Left forelimb (tissue), 1 donor: ENCODE results near the gene PCNA.
"Not testable (repeated sequence)": the region's sequence is repeated elsewhere in the genome, so short reads cannot be mapped to it uniquely, and the experiment has no call there.

Experiments
- DNase-seq: peaks from one replicate; pipeline ENCODE4 v3.0.0-alpha.2; 2018; ENCODE audit warnings: low spot score

The PCNA gene

DNA sequence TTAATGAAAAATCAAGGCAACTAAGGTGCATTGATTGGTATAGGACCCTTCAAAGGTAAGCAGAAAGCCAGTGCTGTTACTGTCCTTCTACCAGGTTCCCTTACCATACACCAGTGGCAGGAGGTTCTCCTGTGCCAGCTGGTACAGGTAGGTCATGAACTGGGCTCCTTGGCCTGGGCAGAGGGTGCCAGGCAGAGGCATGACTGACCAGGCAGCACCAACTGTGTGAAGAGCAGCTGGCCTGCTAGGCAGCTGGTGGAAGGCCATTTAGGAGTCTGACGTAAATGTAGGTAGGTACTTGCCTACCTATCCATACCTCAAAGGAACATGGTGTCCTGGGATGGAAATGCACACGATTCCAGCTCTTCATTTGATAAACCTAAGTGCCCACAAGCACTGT is 23.3 kb downstream of the PCNA start:
- DNase-seq: no peak

DNA sequence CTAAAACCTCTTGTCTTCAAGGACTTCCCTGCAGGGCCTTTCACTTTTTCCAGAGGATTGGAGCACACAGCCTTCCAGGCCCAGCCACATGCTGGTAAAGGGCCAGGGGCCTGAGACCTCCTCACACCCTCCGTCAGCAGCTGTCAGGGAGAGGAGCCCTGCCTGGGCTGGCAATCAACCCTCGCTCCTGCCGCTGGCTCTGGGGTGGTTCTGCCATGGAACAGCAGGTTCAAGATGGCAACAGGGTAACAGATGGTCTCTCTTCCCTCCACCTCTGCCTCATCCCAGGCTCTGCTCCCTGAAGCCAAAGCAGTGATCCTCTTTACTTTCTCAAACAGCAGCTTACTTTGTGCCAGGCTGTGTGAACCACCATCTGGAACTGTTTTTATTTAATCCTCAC is 23.8 kb downstream of the PCNA start:
- no peak for DNase-seq

DNA sequence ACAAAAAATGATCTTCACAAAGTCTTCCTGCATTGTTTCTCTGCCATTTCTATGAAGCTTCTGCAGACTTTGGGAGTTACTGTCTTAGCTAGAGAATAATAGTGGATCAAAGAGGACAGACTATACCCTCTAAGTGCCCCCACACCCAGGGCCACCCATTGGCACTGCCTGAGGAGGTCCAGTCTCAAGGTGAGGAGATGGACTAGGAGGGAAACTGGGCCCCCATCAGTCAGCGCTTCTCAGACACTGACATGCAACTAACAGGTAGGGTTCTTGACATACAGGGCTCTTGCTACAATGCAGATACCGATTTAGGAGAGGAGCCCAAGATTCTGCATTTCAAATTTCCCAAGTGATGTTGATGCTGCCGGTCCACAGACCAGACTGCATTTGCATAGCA is 24.3 kb downstream of the PCNA start:
- DNase-seq: no peak

DNA sequence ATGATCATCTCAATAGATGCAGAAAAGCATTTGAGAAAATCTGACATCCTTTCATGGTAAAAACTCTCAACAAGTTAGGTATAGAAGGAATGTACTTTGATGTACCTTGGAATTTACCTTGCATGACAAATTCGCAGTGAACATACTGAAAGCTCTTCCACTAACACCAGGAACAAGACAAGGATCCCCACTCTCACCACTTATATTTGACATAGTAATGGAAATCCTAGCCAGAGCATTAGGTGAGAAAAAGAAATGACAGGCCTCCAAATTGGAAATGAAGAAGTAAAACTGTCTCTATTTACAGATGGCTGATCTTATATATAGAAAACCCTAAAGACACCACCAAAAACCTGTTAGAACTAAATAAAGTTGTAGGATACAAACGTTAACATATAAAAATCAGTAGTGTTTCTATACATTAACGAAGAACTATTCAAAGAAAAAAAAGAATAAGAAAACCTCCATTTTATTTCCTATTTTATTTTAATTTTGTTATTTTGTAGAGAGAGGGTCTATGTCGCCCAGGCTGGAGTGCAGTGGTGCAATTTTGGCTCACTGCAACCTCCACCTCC is 26.9 kb downstream of the PCNA start:
- no peak for DNase-seq

DNA sequence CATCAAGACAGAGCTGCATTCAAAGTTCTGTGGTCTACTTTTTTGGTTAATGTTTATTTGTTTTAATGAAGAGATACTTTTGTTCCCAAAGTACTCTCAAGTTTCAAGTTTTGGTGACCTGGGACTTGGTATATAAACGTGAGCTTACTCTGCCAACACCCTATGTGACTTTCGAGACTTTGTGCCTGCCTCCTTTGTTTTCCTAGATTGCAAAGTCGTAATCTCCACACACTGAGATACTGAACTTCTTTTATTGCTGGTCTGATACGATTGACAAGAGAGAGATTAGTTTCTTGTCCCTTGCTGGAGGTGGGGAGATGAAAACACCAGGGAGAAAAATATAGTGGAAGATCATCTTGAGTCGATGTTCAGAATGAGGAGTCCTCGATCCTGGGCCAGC is 27.9 kb downstream of the PCNA start:
- no peak for DNase-seq

DNA sequence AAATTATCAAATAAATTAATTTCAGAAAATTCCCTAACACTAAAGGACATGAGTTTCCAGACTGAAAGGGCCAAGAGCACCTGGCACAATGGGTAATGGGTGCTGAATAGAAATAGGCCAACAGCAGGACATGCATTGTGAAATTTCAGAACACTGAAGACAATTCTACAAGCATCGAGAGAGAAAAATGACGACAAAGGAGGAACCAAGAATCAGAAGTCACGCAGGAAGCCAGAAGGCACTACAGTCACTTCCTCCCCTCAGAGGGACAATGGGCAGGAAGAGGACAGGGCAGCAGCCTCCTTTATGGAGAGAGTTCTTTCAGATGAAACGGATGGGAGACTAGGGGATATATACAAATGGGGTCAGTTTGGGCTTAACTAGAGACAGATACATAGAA is 29.6 kb downstream of the PCNA start:
- DNase-seq: no peak

DNA sequence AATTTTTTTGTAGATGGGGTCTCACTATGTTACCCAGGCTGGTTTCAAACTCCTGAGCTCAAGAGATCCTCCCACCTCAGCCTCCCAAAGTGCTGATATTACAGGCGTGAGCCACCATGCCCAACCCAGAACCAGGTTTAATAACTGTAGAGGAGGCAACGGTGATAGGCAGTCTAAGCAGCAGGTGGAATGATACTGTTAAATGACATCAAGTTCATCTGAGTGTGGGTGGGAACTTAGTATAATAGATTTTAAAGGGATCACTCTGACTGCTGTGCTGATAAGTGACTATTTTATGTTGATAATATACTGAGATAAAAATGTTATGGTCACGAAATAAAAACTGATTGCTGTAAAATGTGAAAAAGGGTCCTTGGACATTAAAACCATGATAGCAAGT is 31.1 kb downstream of the PCNA start:
- DNase-seq: no peak

DNA sequence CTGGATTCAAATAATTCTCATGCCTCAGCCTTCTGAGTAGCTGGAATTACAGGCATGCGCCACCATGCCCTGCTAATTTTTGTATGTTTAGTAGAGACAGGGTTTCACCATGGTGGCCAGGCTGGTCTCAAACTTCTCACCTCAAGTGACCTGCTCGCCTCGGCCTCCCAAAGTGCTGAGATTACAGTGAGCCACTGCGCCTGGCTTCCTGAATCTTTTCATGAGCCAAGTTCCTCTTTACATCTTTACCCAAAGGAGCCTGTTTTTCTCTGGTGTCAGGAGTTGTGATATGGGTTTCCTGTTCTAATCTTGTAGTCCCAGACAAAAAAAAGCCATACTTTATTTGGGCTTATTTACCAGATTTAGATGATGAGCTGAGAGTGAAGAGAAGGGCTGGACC is 34.4 kb downstream of the PCNA start:
- no peak for DNase-seq

DNA sequence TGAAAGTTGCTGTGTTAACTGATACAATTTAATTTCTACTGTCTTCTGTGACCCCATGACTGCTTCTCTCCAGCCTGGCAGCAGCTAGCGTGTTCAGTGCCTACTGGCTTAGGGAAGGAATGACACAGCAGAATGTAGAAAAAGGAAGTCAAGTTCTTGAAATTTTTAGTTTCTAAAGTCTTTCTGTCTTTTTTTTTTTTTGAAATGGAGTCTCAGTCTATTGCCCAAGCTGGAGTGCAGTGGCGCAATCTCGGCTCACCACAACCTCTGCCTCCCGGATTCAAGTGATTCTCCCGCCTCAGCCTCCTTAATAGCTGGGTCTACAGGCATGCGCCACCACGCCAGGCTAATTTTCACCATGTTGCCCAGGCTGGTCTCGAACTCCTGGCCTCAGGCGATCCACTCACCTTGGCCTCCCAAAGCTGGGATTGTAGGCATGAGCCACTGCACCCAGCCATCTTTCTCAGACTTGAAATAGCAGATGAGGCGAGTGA is 39.3 kb downstream of the PCNA start:
- no peak for DNase-seq

DNA sequence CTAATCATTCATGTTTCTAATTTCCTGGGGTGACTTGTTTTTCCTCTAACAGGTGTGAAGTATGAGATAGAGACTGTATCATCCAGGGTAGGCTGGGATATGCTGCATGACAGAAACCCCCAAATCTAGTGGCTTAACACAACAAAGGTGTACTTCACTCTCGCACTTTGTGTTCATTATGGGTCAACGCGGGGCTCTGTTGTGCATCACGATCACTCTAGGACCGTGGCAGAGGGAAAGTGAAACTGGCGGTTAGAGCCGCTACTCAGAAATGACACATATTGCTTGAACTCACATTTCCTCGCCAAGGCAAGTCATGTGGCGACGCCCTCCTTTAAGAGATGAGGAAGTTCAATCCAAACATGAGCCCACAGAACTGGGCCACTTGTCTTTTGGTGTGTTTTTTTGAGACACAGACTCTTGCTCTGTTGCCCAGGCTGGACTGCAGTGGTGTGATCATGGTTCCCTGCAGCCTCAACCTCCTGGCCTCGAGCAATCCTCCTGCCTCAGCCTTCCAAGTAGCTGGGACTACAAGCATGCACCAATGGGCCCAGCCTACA is 41.3 kb downstream of the PCNA start:
- no peak for DNase-seq

DNA sequence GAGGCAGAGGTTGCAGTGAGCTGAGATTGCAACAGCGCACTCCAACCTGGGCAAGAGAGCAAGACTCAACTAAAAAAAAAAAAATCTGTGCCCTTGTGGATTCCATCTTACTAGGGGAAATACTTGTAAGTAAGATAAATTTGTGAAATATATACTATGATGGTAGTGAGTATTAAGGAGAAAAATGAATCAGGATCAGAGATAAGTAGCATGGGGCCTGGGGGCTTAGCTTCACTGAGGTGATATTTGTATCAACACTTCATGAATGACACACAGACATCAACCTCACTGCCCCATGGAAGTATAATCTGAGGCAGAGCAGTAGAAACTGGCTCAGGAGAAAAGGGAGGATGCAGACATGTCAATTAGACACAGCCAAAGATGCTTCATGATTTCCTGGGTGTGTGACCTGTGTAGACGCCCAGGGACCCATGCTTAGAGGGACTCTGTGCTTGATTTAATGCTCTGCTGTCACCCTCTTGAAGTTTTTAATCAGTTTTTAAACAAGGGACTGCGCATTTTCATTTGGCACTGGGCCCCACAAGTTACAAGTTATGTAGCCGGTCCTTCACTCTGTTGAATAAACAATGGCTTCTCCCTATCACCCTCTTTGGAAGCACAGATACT is 41.9 kb downstream of the PCNA start:
- no peak for DNase-seq

DNA sequence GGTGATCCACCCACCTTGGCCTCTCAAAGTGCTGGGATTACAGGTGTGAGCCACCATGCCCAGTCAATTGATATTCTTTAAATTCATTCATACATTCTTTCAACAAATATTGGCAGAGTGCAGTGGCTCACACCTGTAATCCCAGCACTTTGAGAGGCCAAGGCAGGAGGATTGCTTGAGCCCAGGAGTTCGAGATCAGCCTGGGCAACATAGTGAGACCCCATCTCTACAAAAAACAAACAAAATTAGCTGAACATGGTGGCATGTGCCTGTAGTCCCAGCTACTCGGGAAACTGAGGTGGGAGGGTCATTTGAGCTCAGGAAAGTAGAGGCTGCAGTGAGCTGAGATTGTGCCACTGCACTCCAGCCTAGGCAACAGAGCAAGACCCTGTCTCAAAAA is 42.8 kb downstream of the PCNA start:
- DNase-seq: not testable (repeated sequence)

DNA sequence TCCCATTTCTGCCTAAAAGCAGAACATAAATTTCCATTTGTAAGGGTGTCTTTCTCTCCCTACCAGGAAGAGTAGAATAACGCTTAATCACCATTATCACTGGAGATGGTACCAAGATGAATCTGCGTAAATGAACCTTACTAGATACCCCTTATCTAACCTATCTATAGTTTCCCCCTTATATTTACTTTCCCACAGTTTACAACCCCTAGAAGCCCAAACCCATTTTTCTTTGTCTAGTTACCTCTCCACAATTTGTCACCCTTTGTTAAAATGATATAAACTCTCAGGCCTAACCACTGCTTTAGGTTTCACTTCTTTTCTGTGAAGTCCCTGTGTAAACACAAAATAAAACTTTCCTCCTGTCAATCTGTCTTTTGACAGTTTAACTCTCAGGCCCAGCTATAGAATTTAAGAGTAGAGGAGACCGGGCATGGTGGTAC is 45.5 kb downstream of the PCNA start:
- no peak for DNase-seq

DNA sequence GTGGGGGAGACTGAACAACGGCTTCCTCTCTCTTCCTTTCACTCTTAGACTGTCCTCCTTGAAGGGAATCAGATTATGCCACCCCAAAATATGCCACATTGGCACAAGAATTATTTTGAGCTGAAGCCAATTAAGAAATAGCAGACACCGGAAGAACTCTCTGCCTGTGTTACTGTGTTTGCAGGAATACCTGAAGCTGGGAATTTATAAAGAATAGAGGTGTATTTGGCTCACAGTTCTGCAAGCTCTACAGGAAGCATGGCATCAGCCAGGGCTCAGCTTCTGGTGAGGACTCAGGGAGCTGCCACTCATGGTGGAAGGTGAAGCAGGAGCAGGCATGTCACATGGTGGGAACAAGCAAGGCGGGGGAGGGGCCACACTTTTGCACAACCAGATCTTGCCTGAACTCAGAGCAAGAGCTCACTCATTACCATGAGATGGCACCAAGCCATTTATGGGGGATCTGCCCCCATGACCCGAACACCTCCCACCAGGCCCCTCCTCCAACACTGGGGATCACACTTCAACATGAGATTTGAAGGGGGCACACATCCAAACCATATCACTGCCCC is 46.0 kb downstream of the PCNA start:
- DNase-seq: no peak

DNA sequence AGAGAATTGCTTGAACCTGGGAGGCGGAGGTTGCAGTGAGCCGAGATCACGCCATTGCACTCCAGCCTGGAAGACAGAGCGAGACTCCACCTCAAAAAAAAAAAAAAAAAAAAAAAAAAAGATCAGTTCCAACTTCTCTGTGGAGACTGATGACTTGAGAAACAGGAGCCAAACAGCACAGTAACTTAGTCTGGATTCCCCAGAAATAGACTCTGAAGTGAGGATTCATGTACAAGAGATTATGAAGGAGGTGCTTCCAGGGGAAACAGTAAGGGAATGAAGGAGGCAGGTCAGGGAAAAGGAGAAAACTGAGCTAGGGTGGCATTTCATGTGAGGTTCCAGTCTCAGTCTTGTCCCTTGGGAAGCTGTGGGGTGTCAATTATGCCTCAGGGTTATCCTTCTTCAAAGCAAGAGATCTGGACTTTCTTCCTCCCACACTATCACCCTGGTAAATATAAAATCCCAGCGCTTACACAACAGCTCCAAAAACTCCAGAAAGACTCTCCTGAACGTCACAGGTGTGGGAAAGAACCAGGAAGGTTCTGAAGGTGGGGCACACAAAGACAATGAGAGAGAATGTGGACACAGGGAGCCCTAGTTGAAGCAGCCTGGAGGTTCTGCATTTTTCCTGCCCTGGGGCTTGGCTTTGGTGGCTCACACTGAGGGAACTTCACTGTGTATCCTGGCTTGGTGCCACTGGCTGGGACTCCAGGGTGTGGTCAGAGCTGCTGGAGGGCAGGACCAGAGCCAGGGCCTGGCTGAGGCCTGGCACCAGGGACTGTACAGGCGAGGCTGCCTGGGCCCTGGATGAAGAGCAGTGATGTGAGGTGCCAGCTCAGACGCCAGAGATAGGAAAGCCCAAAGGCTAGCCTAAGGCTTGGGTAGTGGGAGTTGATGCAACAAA is 46.8 kb downstream of the PCNA start:
- DNase-seq: no peak

DNA sequence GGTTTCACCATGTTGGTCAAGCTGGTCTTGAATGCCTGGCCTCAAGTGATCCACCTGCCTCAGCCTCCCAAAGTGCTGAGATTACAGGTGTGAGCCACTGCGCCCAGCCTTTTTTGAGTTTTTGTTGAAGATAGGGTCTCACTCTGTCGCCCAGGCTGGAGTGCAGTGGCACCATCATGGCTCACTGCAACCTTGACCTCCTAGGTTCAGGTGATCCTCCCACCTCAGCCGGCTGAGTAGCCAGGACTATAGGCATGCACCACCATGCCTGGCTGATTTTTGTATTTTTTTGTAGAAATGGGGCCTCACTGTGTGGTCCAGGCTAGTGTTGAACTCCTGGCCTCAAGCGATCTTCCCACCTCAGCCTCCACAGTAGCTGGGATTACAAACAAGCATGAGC is 47.8 kb downstream of the PCNA start:
- DNase-seq: not testable (repeated sequence)

DNA sequence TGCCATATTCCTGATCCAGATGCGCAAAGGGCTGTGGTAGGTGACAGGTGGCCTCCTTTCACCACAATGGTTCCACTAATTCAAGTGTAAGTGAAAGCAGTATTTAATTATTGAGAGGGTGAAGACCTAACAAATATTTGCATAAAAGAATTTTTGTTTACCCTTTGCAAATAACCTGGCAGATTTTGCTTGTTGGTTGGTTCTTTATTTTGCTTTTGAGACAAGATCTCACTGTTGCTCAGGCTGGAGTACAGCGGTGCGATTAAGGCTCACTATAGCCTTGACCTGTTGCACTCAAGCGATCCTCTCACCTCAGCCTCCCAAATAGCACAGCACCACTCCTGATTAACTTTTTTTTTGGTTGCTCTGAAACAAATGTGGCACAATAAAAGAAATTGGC is 49.2 kb downstream of the PCNA start:
- no peak for DNase-seq

DNA sequence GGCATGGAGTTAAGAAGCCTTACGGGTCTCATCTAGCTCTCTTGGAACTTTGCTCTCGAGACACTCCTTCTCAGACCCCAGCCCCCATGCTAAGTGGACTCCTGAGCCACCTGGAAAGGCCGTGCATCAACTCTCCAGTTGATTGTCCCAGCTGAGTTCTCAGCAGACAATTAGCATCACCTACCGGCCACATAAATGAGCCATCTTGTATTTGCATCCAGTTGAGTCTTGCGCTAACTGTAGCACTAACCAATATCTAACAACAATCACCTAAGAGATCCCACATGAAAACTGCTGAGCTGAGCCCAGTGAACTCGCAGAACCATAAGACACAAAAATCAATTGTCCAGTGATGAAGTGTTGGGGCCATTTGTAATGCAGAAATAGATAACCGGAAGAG is 49.7 kb downstream of the PCNA start:
- no peak for DNase-seq

DNA sequence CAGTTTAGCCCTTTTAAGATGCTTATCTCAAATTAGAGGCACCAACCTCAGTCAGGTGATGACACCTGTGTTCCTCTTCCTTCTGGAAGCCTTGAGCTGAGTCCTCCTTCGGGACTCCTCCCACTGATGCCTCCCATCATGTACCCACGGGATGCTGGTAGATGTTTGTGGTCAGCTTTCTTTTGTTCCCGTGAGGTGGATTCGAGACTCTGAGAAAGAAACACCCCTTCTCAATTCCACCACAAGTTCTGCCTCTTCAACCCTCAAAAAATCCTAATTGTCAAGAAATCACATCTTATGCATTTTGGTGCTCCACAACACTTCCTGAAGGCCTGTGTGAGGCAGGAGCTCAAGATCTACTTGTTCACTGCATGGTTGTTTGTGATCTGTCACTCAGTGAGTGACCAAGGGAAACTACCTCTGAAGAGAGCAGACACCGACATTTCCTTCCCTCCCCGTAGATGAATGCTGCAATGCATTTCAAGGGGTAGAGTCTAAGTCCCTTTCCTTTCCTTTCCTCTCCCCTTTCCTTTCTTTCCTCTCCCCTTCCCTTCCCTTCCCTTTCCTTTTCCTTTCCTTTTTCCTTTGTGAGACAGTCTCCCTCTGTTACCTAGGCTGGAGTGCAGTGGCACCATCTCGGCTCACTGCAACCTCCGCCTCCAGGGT is 50.5 kb downstream of the PCNA start:
- no peak for DNase-seq

DNA sequence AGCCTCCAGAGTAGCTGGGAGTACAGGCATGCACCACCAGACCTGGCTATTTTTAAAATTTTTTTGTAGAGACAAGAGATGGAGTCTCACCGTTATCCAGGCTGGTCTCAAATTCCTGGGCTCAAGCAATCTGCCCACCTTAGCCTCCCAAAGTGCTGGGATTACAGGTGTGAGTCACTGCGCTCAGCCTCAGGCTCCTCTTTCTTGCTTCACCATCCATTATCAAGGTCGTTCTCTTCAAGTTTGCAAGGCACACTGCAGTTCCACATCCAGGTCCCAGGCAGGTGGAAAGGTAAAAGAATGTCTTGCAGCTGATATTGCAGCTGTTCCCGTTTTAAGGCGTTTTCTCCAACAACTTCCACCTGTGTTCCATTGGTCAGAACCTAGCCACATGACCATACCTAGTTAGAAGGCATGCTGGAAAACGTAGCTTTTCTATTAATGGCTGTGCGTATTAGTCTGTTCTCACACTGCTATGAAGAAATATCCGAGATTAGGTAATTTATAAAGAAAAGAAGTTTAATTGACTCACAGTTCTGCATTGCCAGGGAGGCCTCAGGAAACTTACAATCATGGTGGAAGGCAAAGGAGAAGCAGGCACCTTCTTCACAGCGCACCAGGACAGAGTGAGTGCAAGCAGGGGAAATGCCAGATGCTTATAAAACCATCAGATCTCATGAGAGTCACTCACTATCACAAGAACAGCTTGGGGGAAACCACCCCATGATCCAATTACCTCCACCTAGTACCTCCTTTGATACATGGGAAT is 51.7 kb downstream of the PCNA start:
- DNase-seq: no peak

DNA sequence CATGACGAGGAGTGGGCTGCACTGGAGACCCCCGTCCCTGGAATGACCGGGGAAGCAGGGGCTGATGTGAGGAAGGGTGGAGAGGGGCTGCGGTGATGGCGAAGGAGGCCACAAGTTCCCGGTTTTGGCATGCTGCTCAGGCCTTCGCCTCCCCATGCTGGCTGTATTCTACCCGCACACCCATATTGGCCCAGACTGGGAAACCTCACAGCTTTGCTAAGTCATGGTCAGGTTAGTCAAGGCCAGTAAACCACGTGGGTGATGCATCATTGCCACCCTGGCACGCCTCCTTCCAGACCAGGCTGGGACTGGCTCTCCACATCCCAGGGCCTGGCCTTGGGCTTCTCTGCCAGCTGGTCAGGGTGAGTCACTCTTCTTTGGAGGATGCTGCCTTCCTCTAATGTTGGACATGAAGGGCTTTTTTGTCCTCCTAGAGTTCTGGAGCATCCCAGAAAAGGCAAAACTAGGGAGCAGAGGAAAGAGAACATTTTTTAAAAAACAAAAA is 53.8 kb downstream of the PCNA start:
- DNase-seq: no peak
